WTC11 (cell line): ENCODE measurements around the gene ELANE. TPM values are rescaled to one million over a fixed set of nuclear protein-coding genes. Genes with fewer than 3 reads are reported as not detected.

ENCODE experiments used
- ATAC-seq: fragments of 200-7000 bp; cut with Tn5 transposase; 2 replicates; pipeline ENCODE4 v1.10.0; 2021; ENCODE audit warnings: mild to moderate bottlenecking, moderate library complexity
- CTCF ChIA-PET: fragments of 300-600 bp; sonication (Branson Sonifier 250); formaldehyde crosslinking; loops from one replicate; lab custom pipeline; 2021; ENCODE audit warnings: antibody characterized with exemption; lab: Charles Lee
- POLR2A ChIA-PET: fragments of 350-600 bp; sonication (Branson Sonifier 250); formaldehyde crosslinking; loops from one replicate; lab custom pipeline; 2021; ENCODE audit warnings: antibody characterized with exemption; lab: Charles Lee
- DNase-seq: peaks from one replicate; pipeline ENCODE4 v3.0.0; 2021; ENCODE audit warnings: low spot score
- H3K27ac Mint-ChIP-seq: 2 replicates; pipeline ENCODE4 v1.8.0; 2021; ENCODE audit warnings: mixed read lengths
- H3K27me3 Mint-ChIP-seq: 2 replicates; pipeline ENCODE4 v1.8.0; 2021; ENCODE audit warnings: low read depth, mild to moderate bottlenecking, moderate library complexity, mixed read lengths
- H3K36me3 Mint-ChIP-seq: 2 replicates; pipeline ENCODE4 v1.8.0; 2021; ENCODE audit warnings: mixed read lengths
- H3K4me1 Mint-ChIP-seq: 2 replicates; pipeline ENCODE4 v1.8.0; 2022; ENCODE audit warnings: mixed read lengths
- H3K4me3 Mint-ChIP-seq: 2 replicates; pipeline ENCODE4 v1.8.0; 2021; ENCODE audit warnings: mild to moderate bottlenecking, moderate library complexity, mixed read lengths
- H3K9me3 Mint-ChIP-seq: 2 replicates; pipeline ENCODE4 v1.8.0; 2021; ENCODE audit warnings: mixed read lengths
- EMX1 ChIP-seq: fragments of 250-450 bp; sonication (Bioruptor Pico); IDR thresholded peaks from 2 replicates; pipeline ENCODE4 v1.8.0; 2021; ENCODE audit warnings: mild to moderate bottlenecking
- FOXK1 ChIP-seq: sonication (generic); formaldehyde crosslinking; IDR thresholded peaks from 2 replicates; pipeline ENCODE4 v1.8.0; 2022; ENCODE audit warnings: mild to moderate bottlenecking, moderate library complexity, missing genetic modification reagents
- IRF1 ChIP-seq: sonication (generic); formaldehyde crosslinking; IDR thresholded peaks from 2 replicates; pipeline ENCODE4 v1.8.0; 2023; ENCODE audit warnings: missing genetic modification reagents
- USF1 ChIP-seq: sonication (generic); formaldehyde crosslinking; IDR thresholded peaks from 2 replicates; pipeline ENCODE4 v1.8.0; 2022; ENCODE audit warnings: mild to moderate bottlenecking, missing genetic modification reagents
- USF2 ChIP-seq: sonication (generic); formaldehyde crosslinking; IDR thresholded peaks from 2 replicates; pipeline ENCODE4 v1.8.1; 2023; ENCODE audit warnings: mild to moderate bottlenecking, missing genetic modification reagents, moderate library complexity
- ZBTB43 ChIP-seq: sonication (generic); formaldehyde crosslinking; IDR thresholded peaks from 2 replicates; pipeline ENCODE4 v1.8.1; 2023; ENCODE audit warnings: mild to moderate bottlenecking, missing genetic modification reagents
- ZNF425 ChIP-seq: fragments of 250-450 bp; sonication (Bioruptor Pico); conservative IDR thresholded peaks from 2 replicates; pipeline ENCODE4 v1.9.0; 2021; ENCODE audit warnings: mild to moderate bottlenecking
- total RNA-seq: library from RNA; stranded (reverse); gene quantifications from 3 replicates; pipeline ENCODE4 v1.2.3, GENCODE V29; 2021

The ELANE gene
- total RNA-seq, 1 experiment from 2014 or later, result not detected

- Mint-ChIP-seq H3K9me3 (no peaks in the 10 kb centered on the region), H3K27me3 (no peaks in the 10 kb centered on the region), H3K4me1 (no peaks in the 10 kb centered on the region), H3K4me3 (no peak overlapping the region), H3K36me3 (peaks cover 45% of the 10 kb centered on the region), H3K27ac (peak overlapping the region; percentile 32; the same call in 1 of the 2 replicates)
- CTCF ChIA-PET, result no interaction called here
- ATAC-seq (no peak), DNase-seq (no peak)
- POLR2A ChIA-PET, result no interaction called here
- TF ChIP-seq EMX1 (CRISPR knock-in tag), result no peak
- no peak for TF ChIP-seq ZBTB43 (CRISPR knock-in tag)
- TF ChIP-seq ZNF425 (CRISPR knock-in tag), result no peak
These were observed 41.8 kb upstream of the ELANE start for GRCh38 chr19:810077-810855.

- ChIA-PET POLR2A (no interaction called here), CTCF (no interaction called here)
- Mint-ChIP-seq H3K27me3 (no peaks in the 10 kb centered on the region), H3K27ac (peak overlapping the region; percentile 45), H3K4me3 (no peak overlapping the region), H3K4me1 (no peaks in the 10 kb centered on the region), H3K36me3 (peaks cover 44% of the 10 kb centered on the region), H3K9me3 (no peaks in the 10 kb centered on the region)
- no peak for ATAC-seq
- DNase-seq, result no peak
- peak; percentile 29; the same call in 1 of the 2 replicates for TF ChIP-seq USF1 (CRISPR knock-in tag)
- TF ChIP-seq IRF1 (CRISPR knock-in tag), result no peak
- TF ChIP-seq USF2 (CRISPR knock-in tag), result peak; percentile 30; the same call in 1 of the 2 replicates
These were observed 41.1 kb upstream of the ELANE start for GRCh38 chr19:810883-811489.

- peaks cover 3% of the 10 kb centered on the region for H3K9me3 Mint-ChIP-seq
- ChIA-PET POLR2A (no interaction called here), CTCF (no interaction called here)
- peaks cover 46% of the 10 kb centered on the region for H3K36me3 Mint-ChIP-seq
- no peaks in the 10 kb centered on the region for H3K27me3 Mint-ChIP-seq
- ATAC-seq (no peak), DNase-seq (no peak)
- peak overlapping the region; percentile 45 for H3K27ac Mint-ChIP-seq
- no peak overlapping the region for H3K4me3 Mint-ChIP-seq
- no peaks in the 10 kb centered on the region for H3K4me1 Mint-ChIP-seq
- TF ChIP-seq USF1 (CRISPR knock-in tag) (0 out of 2 replicates have a peak, but pooled peaks have one; percentile 3), FOXK1 (CRISPR knock-in tag) (no peak)
- TF ChIP-seq, all 79 proteins: peak for 1
These were observed 40.5 kb upstream of the ELANE start for GRCh38 chr19:811506-812048.
